ENCODE measurements around the gene STOX2. TPM values are rescaled to one million over a fixed set of nuclear protein-coding genes. Genes with fewer than 3 reads are reported as not detected.

The STOX2 gene
- total and polyA plus RNA-seq, 10 of the 15 experiments (the other 5 are each of a cell fraction or from before 2014, with no cell fraction given), result 0.01 to 1.2 (median 0.18) TPM; not detected in 4

DNA sequence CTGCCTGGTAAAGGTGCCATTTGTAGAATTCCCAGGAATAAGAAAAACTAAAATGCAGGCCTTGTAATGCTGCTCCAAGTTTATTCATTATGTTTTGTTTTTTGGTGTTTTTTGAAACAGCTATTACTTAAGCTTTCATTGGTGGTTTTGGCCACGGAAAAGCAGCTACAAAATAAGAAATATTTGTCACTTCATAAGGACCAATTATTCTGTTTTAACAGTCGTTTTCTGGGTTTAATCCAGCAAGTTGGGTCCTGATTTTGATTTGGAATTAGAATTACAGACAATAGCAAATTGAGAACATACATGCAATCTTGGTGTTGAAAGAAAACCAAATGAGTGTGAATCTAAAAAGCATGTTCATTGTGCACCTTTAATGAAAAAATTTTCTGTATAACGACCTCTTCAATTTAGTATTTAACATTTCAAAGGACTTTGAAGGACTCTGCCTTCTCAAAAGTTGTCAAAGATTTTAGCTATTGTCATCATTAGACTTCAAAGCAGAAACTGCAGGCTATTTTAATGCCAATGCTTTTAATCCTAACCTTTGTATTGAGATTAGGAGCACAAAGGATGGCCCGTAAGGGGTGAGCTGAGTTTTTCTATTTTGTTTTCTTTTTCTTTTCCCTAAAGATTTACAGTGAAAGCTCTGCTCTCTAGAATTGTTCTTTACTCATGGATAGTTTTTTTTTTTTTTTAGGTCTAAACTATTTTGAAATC lies 26.7 kb upstream of the STOX2 start (continued):
- TF ChIP-seq, protein P1, sequence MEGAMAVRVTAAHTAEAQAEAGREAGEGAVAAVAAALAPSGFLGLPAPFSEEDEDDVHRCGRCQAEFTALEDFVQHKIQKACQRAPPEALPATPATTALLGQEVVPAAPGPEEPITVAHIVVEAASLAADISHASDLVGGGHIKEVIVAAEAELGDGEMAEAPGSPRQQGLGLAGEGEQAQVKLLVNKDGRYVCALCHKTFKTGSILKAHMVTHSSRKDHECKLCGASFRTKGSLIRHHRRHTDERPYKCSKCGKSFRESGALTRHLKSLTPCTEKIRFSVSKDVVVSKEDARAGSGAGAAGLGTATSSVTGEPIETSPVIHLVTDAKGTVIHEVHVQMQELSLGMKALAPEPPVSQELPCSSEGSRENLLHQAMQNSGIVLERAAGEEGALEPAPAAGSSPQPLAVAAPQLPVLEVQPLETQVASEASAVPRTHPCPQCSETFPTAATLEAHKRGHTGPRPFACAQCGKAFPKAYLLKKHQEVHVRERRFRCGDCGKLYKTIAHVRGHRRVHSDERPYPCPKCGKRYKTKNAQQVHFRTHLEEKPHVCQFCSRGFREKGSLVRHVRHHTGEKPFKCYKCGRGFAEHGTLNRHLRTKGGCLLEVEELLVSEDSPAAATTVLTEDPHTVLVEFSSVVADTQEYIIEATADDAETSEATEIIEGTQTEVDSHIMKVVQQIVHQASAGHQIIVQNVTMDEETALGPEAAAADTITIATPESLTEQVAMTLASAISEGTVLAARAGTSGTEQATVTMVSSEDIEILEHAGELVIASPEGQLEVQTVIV (IDR thresholded peaks at IDR 0.05; ENCODE audit: borderline replicate concordance, partially characterized antibody), result no peak
- no peak for TF ChIP-seq ASH2L (IDR thresholded peaks at IDR 0.05; ENCODE audit: borderline replicate concordance, low read depth)

DNA sequence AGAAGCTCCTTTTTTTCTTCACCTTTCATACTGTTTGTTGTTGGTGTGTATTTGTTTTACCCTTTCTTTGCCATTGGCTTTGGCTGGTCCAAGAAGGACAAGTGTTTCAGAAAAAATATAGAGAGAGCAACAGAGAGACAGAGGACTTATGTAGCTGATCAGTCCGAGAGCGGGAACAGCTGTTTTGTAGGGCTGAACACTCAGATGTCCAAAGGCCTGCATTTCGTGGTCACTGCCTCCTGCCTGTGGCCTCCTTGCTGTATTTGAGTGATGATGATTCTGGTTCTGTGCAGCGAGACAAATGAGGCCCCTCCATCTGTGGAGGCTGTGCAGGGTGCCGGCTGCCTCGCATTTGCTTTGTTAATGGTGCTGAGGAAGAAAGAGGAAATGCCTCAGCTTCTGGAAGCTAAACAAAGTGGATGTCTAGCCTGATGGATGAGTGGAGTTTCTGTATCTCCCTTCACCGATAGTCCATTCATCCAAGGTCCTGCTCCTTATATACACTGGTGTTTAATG lies 19.8 kb upstream of the STOX2 start:
- intact Hi-C loops (cut with micrococcal nuclease; ENCODE audit: unreplicated experiment), result no loop called here
- Histone ChIP-seq H4K20me1 (ENCODE audit: control insufficient read depth, insufficient read depth) (no peaks in the 10 kb centered on the region), H3K9ac (ENCODE audit: control insufficient read depth, insufficient read depth, low read length) (no peak overlapping the region), H3K4me1 (ENCODE audit: control insufficient read depth, insufficient read depth, low read length) (no peaks in the 10 kb centered on the region), H3K79me2 (ENCODE audit: control insufficient read depth, insufficient read depth, low read length) (no peaks in the 10 kb centered on the region), H3K36me3 (ENCODE audit: control insufficient read depth in 2 of 2, insufficient read depth in 2 of 2, low read length in 1 of 2) (no peaks in the 10 kb centered on the region), H3K27ac (ENCODE audit: control insufficient read depth, insufficient read depth) (no peak overlapping the region), H3K9me3 (replicated peaks; ENCODE audit: control insufficient read depth, insufficient read depth, low read length) (no peaks in the 10 kb centered on the region), H3K4me3 (no peak overlapping the region), H3K4me2 (ENCODE audit: control insufficient read depth, insufficient read depth) (no peak overlapping the region), H2AFZ (ENCODE audit: control insufficient read depth, low read depth, low read length) (no peak overlapping the region), H3K27me3 (replicated peaks in 1 of 2; ENCODE audit: control insufficient read depth in 2 of 2, insufficient read depth in 2 of 2, low read length in 1 of 2) (no peaks in the 10 kb centered on the region)
- TF ChIP-seq, protein P2, sequence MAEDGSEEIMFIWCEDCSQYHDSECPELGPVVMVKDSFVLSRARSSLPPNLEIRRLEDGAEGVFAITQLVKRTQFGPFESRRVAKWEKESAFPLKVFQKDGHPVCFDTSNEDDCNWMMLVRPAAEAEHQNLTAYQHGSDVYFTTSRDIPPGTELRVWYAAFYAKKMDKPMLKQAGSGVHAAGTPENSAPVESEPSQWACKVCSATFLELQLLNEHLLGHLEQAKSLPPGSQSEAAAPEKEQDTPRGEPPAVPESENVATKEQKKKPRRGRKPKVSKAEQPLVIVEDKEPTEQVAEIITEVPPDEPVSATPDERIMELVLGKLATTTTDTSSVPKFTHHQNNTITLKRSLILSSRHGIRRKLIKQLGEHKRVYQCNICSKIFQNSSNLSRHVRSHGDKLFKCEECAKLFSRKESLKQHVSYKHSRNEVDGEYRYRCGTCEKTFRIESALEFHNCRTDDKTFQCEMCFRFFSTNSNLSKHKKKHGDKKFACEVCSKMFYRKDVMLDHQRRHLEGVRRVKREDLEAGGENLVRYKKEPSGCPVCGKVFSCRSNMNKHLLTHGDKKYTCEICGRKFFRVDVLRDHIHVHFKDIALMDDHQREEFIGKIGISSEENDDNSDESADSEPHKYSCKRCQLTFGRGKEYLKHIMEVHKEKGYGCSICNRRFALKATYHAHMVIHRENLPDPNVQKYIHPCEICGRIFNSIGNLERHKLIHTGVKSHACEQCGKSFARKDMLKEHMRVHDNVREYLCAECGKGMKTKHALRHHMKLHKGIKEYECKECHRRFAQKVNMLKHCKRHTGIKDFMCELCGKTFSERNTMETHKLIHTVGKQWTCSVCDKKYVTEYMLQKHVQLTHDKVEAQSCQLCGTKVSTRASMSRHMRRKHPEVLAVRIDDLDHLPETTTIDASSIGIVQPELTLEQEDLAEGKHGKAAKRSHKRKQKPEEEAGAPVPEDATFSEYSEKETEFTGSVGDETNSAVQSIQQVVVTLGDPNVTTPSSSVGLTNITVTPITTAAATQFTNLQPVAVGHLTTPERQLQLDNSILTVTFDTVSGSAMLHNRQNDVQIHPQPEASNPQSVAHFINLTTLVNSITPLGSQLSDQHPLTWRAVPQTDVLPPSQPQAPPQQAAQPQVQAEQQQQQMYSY (CRISPR knock-in tag; IDR thresholded peaks at IDR 0.05), result no peak
- TF ChIP-seq BRCA1 (IDR thresholded peaks at IDR 0.05; ENCODE audit: low read depth, low read length), result no peak
- FAIRE-seq, result no peak
- ATAC-seq, result no peak
- WGBS (ENCODE audit: insufficient coverage, insufficient replicate concordance, low lambda C conversion rate, missing lambda C conversion rate), result 48% methylated on average over 7 of the region's 7 CpGs
- ChIA-PET SMC1A (ENCODE audit: uncharacterized antibody, unreplicated experiment) (no interaction called here), RAD21 (ENCODE audit: unreplicated experiment) (no interaction called here), POLR2A (no interaction called here), CTCF (interaction anchor here (0.7 kb wide), 1 partner anchor 23 kb away, joined by 3 read pairs; no protein-coding TSS in a partner anchor)
- no TSS peak for BruUV-seq (replicated peaks)
- no peak for DNase-seq (ENCODE audit: low read depth, low spot score)
- in situ Hi-C loops (cut with MboI), result no loop called here

Data from GM12878 (cell line).